HG03457 (cell line): Measurements from ENCODE around the gene TMC1.
"Not testable (repeated sequence)": the region's sequence is repeated elsewhere in the genome, so short reads cannot be mapped to it uniquely, and the experiment has no call there.

Experiments used
- ATAC-seq: cut with Tn5 transposase; IDR thresholded peaks from one replicate; pipeline ENCODE4 v1.9.1; 2021; ENCODE audit warnings: moderate number of reproducible peaks; ENCODE audit not compliant: unreplicated experiment

Gene TMC1

GRCh38 chr9:72809586-72809985 lies 288.2 kb downstream of the TMC1 start:
- no peak for ATAC-seq

GRCh38 chr9:72812559-72813111 lies 291.2 kb downstream of the TMC1 start:
- ATAC-seq, result no peak

- ATAC-seq, result no peak
Observed at GRCh38 chr9:72813544-72813943, 292.1 kb downstream of the TMC1 start.

GRCh38 chr9:72814083-72814597 lies 292.7 kb downstream of the TMC1 start:
- ATAC-seq, result no peak

- no peak for ATAC-seq
Observed at GRCh38 chr9:72816666-72817065, 295.3 kb downstream of the TMC1 start.

- ATAC-seq, result no peak
Observed at GRCh38 chr9:72817413-72817812, 296.0 kb downstream of the TMC1 start.

GRCh38 chr9:72818385-72818784 lies 297.0 kb downstream of the TMC1 start:
- no peak for ATAC-seq

- no peak for ATAC-seq
Observed at GRCh38 chr9:72823971-72824370, 302.6 kb downstream of the TMC1 start.

GRCh38 chr9:72826996-72827949 lies 305.9 kb downstream of the TMC1 start:
- no peak for ATAC-seq

GRCh38 chr9:72827950-72828731 lies 306.7 kb downstream of the TMC1 start:
- no peak for ATAC-seq

- no peak for ATAC-seq
Observed at GRCh38 chr9:72834994-72835393, 313.6 kb downstream of the TMC1 start.

GRCh38 chr9:72836790-72837189 lies 315.4 kb downstream of the TMC1 start:
- no peak for ATAC-seq

GRCh38 chr9:72839085-72839484 lies 317.7 kb downstream of the TMC1 start:
- ATAC-seq, result no peak

GRCh38 chr9:72843520-72844439 lies 322.4 kb downstream of the TMC1 start:
- no peak for ATAC-seq

GRCh38 chr9:72844440-72844768 lies 323.0 kb downstream of the TMC1 start:
- ATAC-seq, result no peak

GRCh38 chr9:72845052-72845451 lies 323.6 kb downstream of the TMC1 start:
- not testable (repeated sequence) for ATAC-seq

- ATAC-seq, result not testable (repeated sequence)
Observed at GRCh38 chr9:72850209-72850608, 328.8 kb downstream of the TMC1 start.

- no peak for ATAC-seq
Observed at GRCh38 chr9:72855321-72855720, 333.9 kb downstream of the TMC1 start.

- no peak for ATAC-seq
Observed at GRCh38 chr9:72855890-72856523, 334.6 kb downstream of the TMC1 start.
